ENCODE results near the gene ILKAP. TPM values are rescaled to one million over a fixed set of nuclear protein-coding genes. Genes with fewer than 3 reads are reported as not detected.

The ILKAP gene
- total RNA-seq, 1 donor from 2014 or later = 43.4 TPM

- ATAC-seq = no peak
- TF ChIP-seq CTCF (IDR thresholded peaks at IDR 0.05) = no peak
- Histone ChIP-seq H3K36me3 (peaks cover 56% of the 10 kb centered on the region), H3K27ac (no peak overlapping the region), H3K4me1 (peaks cover 21% of the 10 kb centered on the region), H3K4me3 (no peak overlapping the region), H3K27me3 (ENCODE audit: low read depth) (peaks cover 9% of the 10 kb centered on the region), H3K9me3 (no peaks in the 10 kb centered on the region)
- no peak for DNase-seq
- intact Hi-C loops (cut with DNase I) = no loop called here
These were observed 35.1 kb downstream of the ILKAP start for GRCh38 chr2:238168196-238169047.

GRCh38 chr2:238167761-238168160 lies 35.7 kb downstream of the ILKAP start:
- H3K4me1 ChIP-seq = peaks cover 21% of the 10 kb centered on the region
- H3K27ac ChIP-seq = no peak overlapping the region
- TF ChIP-seq CTCF (IDR thresholded peaks at IDR 0.05) = no peak
- DNase-seq = no peak
- ATAC-seq = no peak
- intact Hi-C loops (cut with DNase I) = no loop called here
- no peak overlapping the region for H3K4me3 ChIP-seq
- H3K27me3 ChIP-seq (ENCODE audit: low read depth) = peaks cover 15% of the 10 kb centered on the region
- H3K36me3 ChIP-seq = peaks cover 49% of the 10 kb centered on the region
- no peaks in the 10 kb centered on the region for H3K9me3 ChIP-seq

GRCh38 chr2:238167344-238167715 lies 36.2 kb downstream of the ILKAP start:
- Histone ChIP-seq H3K9me3 (no peaks in the 10 kb centered on the region), H3K4me1 (peaks cover 21% of the 10 kb centered on the region), H3K36me3 (peaks cover 45% of the 10 kb centered on the region), H3K4me3 (no peak overlapping the region), H3K27ac (no peak overlapping the region), H3K27me3 (ENCODE audit: low read depth) (peaks cover 20% of the 10 kb centered on the region)
- ATAC-seq = no peak
- no peak for TF ChIP-seq CTCF (IDR thresholded peaks at IDR 0.05)
- intact Hi-C loops (cut with DNase I) = no loop called here
- DNase-seq = no peak

- ATAC-seq (no peak), DNase-seq (no peak)
- intact Hi-C loops (cut with DNase I) = no loop called here
- Histone ChIP-seq H3K27me3 (ENCODE audit: low read depth) (peaks cover 25% of the 10 kb centered on the region), H3K4me1 (peaks cover 21% of the 10 kb centered on the region), H3K9me3 (no peaks in the 10 kb centered on the region), H3K36me3 (peaks cover 38% of the 10 kb centered on the region), H3K4me3 (no peak overlapping the region), H3K27ac (no peak overlapping the region)
- no peak for TF ChIP-seq CTCF (IDR thresholded peaks at IDR 0.05)
These were observed 36.8 kb downstream of the ILKAP start for GRCh38 chr2:238166391-238167343.

- Histone ChIP-seq H3K27me3 (ENCODE audit: low read depth) (peaks cover 35% of the 10 kb centered on the region), H3K27ac (no peak overlapping the region), H3K9me3 (no peaks in the 10 kb centered on the region), H3K4me3 (no peak overlapping the region), H3K36me3 (peaks cover 27% of the 10 kb centered on the region), H3K4me1 (peaks cover 17% of the 10 kb centered on the region)
- intact Hi-C loops (cut with DNase I) = no loop called here
- no peak for TF ChIP-seq CTCF (IDR thresholded peaks at IDR 0.05)
- ATAC-seq = no peak
- no peak for DNase-seq
These were observed 38.1 kb downstream of the ILKAP start for GRCh38 chr2:238165288-238165921.

Measured in lower lobe of right lung (tissue), 2 donors.